Measurements from ENCODE around the gene ITGA5. TPM values are rescaled to one million over a fixed set of nuclear protein-coding genes. Genes with fewer than 3 reads are reported as not detected.
A peak's percentile ranks its signal among the peaks of the same experiment; 100 is the strongest.

The ITGA5 gene
- total and polyA plus RNA-seq, 9 of the 15 experiments (the other 6 are each of a cell fraction or from before 2014, with no cell fraction given) = 9.1 to 82.1 (median 47.4) TPM

- no peak for TF ChIP-seq NFRKB (IDR thresholded peaks at IDR 0.05; ENCODE audit: low read depth)
- TF ChIP-seq, protein P1, sequence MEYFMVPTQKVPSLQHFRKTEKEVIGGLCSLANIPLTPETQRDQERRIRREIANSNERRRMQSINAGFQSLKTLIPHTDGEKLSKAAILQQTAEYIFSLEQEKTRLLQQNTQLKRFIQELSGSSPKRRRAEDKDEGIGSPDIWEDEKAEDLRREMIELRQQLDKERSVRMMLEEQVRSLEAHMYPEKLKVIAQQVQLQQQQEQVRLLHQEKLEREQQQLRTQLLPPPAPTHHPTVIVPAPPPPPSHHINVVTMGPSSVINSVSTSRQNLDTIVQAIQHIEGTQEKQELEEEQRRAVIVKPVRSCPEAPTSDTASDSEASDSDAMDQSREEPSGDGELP (CRISPR knock-in tag; IDR thresholded peaks at IDR 0.05; ENCODE audit: borderline replicate concordance) = no peak
Observed at GRCh38 chr12:54460317-54460923, 41.4 kb upstream of the ITGA5 start (continued).

DNA sequence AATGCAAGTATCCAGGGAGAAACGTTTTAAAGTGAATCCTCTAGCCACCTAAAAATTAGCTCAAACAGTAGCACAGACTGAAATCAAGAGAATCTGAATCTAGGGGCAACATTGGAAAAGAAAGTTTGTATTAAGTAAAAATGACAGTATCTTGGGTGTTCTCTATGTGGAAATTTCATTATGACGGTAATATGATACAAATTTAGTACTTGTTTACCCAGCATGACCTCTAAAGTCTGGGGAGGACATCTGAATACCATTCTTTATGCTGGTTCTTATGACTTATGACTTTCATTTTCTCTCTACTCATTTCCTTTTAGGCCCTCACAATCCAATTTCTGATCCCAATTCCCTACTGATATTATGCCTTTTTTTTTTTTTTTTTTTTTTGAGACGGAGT, 40.3 kb upstream of the ITGA5 start:
- Histone ChIP-seq H3K9me3 (replicated peaks; ENCODE audit: control insufficient read depth, insufficient read depth, low read depth, low read length) (no peaks in the 10 kb centered on the region), H3K4me1 (replicated peaks in 1 of 2; ENCODE audit: control insufficient read depth in 2 of 2, insufficient read depth in 2 of 2, low read length in 2 of 2) (no peaks in the 10 kb centered on the region), H4K20me1 (replicated peaks; ENCODE audit: control insufficient read depth, insufficient read depth, low read length) (no peaks in the 10 kb centered on the region), H3K27me3 (ENCODE audit: control insufficient read depth in 2 of 2, insufficient read depth in 2 of 2, low read length in 2 of 2) (no peaks in the 10 kb centered on the region), H3K27ac (ENCODE audit: extremely low read depth, low read depth, low read length) (no peak overlapping the region), H3K36me3 (ENCODE audit: control insufficient read depth, insufficient read depth, low read length) (peaks cover 96% of the 10 kb centered on the region), H3K9ac (ENCODE audit: insufficient read depth in 1 of 2, low read depth in 2 of 2, low read length in 2 of 2) (no peak overlapping the region), H2AFZ (ENCODE audit: low read depth, low read length) (no peak overlapping the region), H3K4me2 (ENCODE audit: insufficient read depth, low read length) (no peak overlapping the region), H3K4me3 (no peak overlapping the region), H3K9me1 (ENCODE audit: control insufficient read depth, insufficient read depth, low read length) (no peaks in the 10 kb centered on the region), H3K79me2 (ENCODE audit: control insufficient read depth, insufficient read depth, low read length) (0 out of 3 replicates have a peak, but pooled peaks cover 4% of the 10 kb centered on the region)
- no TSS peak for BruUV-seq (replicated peaks)
- DNase-seq (ENCODE audit: extremely low read depth in 1 of 4, low spot score in 3 of 4) (no peak), FAIRE-seq (no peak), ATAC-seq (no peak)
- POLR2A ChIA-PET = no interaction called here
- CTCF ChIA-PET (ENCODE audit: low intra/inter-chr PET ratio) = no interaction called here
- 60% methylated on average over 2 of the region's 3 CpGs for WGBS (ENCODE audit: insufficient coverage, low coverage, missing lambda C conversion rate)
- in situ Hi-C loops (cut with MboI) = no loop called here
- TF ChIP-seq, protein P2, sequence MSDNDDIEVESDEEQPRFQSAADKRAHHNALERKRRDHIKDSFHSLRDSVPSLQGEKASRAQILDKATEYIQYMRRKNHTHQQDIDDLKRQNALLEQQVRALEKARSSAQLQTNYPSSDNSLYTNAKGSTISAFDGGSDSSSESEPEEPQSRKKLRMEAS (CRISPR knock-in tag; IDR thresholded peaks at IDR 0.05) = no peak
- no peak for TF ChIP-seq TAF15 (IDR thresholded peaks at IDR 0.05; ENCODE audit: low read depth, low read length)
- TF ChIP-seq, protein P3, sequence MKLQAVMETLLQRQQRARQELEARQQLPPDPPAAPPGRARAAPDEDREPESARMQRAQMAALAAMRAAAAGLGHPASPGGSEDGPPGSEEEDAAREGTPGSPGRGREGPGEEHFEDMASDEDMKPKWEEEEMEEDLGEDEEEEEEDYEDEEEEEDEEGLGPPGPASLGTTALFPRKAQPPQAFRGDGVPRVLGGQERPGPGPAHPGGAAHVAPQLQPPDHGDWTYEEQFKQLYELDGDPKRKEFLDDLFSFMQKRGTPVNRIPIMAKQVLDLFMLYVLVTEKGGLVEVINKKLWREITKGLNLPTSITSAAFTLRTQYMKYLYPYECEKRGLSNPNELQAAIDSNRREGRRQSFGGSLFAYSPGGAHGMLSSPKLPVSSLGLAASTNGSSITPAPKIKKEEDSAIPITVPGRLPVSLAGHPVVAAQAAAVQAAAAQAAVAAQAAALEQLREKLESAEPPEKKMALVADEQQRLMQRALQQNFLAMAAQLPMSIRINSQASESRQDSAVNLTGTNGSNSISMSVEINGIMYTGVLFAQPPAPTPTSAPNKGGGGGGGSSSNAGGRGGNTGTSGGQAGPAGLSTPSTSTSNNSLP (IDR thresholded peaks at IDR 0.05; ENCODE audit: borderline replicate concordance, low read depth, low read length) = no peak
- peak; percentile 45 for TF ChIP-seq RBFOX2 (IDR thresholded peaks at IDR 0.05; ENCODE audit: low read depth, low read length)
- intact Hi-C loops (cut with micrococcal nuclease) = no loop called here
